IMR-90 (cell line): ENCODE measurements around the gene SMC4. TPM values are rescaled to one million over a fixed set of nuclear protein-coding genes. Genes with fewer than 3 reads are reported as not detected.

ENCODE experiments used
- ATAC-seq: fragments of 200-7000 bp; cut with Tn5 transposase; 2 replicates; pipeline ENCODE4 v1.9.1; 2020; ENCODE audit warnings: low read depth, mild to moderate bottlenecking, moderate library complexity
- BruUV-seq: library from RNA; stranded (reverse); fragments of 400-500 nt; replicated peaks from 2 replicates; lab custom pipeline; 2021; lab: Mats Ljungman, UMichigan
- CTCF ChIA-PET: fragments of 300-600 bp; formaldehyde crosslinking; extraction: SDS; loops from one replicate; lab custom pipeline; 2021; ENCODE audit warnings: antibody characterized with exemption; lab: Yijun Ruan, JAX
- POLR2A ChIA-PET: fragments of 300-600 bp; sonication (Branson Sonifier 250); formaldehyde crosslinking; loops from one replicate; lab custom pipeline; 2022; ENCODE audit warnings: antibody characterized with exemption; ENCODE audit not compliant: unreplicated experiment; lab: Charles Lee
- DNase-seq: peaks from one replicate; pipeline ENCODE4 v3.0.0; 2013
- H2AFZ ChIP-seq: replicated peaks from 2 replicates; pipeline ENCODE3; 2013; ENCODE audit warnings: low read length, mild to moderate bottlenecking; ENCODE audit not compliant: poor library complexity
- H2AK5ac ChIP-seq: 2 replicates; pipeline ENCODE4 v1.6.1; 2013; ENCODE audit warnings: low read depth, low read length, inconsistent platforms
- H2AK9ac ChIP-seq: replicated peaks from 2 replicates; pipeline ENCODE3; 2013; ENCODE audit warnings: mild to moderate bottlenecking, low read depth, low read length, moderate library complexity; ENCODE audit not compliant: poor library complexity
- H2BK120ac ChIP-seq: 2 replicates; pipeline ENCODE4 v1.6.1; 2013; ENCODE audit warnings: low read depth, low read length, inconsistent platforms
- H2BK15ac ChIP-seq: 3 replicates; pipeline ENCODE4 v1.6.1; 2013; ENCODE audit warnings: low read depth, low read length, inconsistent platforms
- H2BK20ac ChIP-seq: 2 replicates; pipeline ENCODE4 v1.6.1; 2013; ENCODE audit warnings: low read depth, mild to moderate bottlenecking, inconsistent platforms, low read length, moderate library complexity
- H2BK5ac ChIP-seq: 2 replicates; pipeline ENCODE4 v1.6.1; 2013; ENCODE audit warnings: mild to moderate bottlenecking, low read depth, low read length, inconsistent platforms; ENCODE audit not compliant: poor library complexity, severe bottlenecking
- H3K14ac ChIP-seq: replicated peaks from 2 replicates; pipeline ENCODE4 v1.6.1; 2013; ENCODE audit warnings: low read depth, low read length, inconsistent platforms
- H3K18ac ChIP-seq: 2 replicates; pipeline ENCODE4 v1.6.1; 2013; ENCODE audit warnings: low read depth, low read length, control low read depth
- H3K23ac ChIP-seq: 2 replicates; pipeline ENCODE4 v1.6.1; 2013; ENCODE audit warnings: low read depth, low read length, inconsistent platforms
- H3K27ac ChIP-seq: 2 replicates; pipeline ENCODE4 v1.5.1; 2013; ENCODE audit warnings: mild to moderate bottlenecking, control low read depth, low read length; ENCODE audit not compliant: insufficient read depth
- H3K27me3 ChIP-seq: 2 replicates; pipeline ENCODE4 v1.6.1; 2013; ENCODE audit warnings: low read length; ENCODE audit not compliant: control insufficient read depth, insufficient read depth
- H3K36me3 ChIP-seq: 2 replicates; pipeline ENCODE4 v1.6.1; 2013; ENCODE audit warnings: low read length, mixed read lengths; ENCODE audit not compliant: control insufficient read depth, insufficient read depth
- H3K4ac ChIP-seq: 2 replicates; pipeline ENCODE4 v1.6.1; 2013; ENCODE audit warnings: low read depth, low read length, inconsistent platforms
- H3K4me1 ChIP-seq: 2 replicates; pipeline ENCODE4 v1.6.1; 2013; ENCODE audit warnings: low read length, mixed read lengths; ENCODE audit not compliant: control insufficient read depth, insufficient read depth
- H3K4me2 ChIP-seq: 2 replicates; pipeline ENCODE4 v1.6.1; 2013; ENCODE audit warnings: low read depth, mild to moderate bottlenecking, control low read depth, low read length, moderate library complexity
- H3K4me3 ChIP-seq: 2 replicates; pipeline ENCODE4 v1.5.1; 2013; ENCODE audit warnings: low read depth, mild to moderate bottlenecking, control low read depth, low read length, moderate library complexity; ENCODE audit not compliant: insufficient read depth
- H3K56ac ChIP-seq: 2 replicates; pipeline ENCODE4 v1.6.1; 2013; ENCODE audit warnings: low read length, inconsistent platforms; ENCODE audit not compliant: insufficient read depth; ENCODE audit errors: extremely low read depth
- H3K79me1 ChIP-seq, 2 experiments: 2 replicates each; pipeline ENCODE4 v1.6.1; 2013; ENCODE audit warnings: low read length in 2 of 2, inconsistent platforms in 1 of 2, low read depth in 1 of 2
- H3K9ac ChIP-seq: 2 replicates; pipeline ENCODE4 v1.6.1; 2013; ENCODE audit warnings: low read depth, low read length, control low read depth
- H3K9me1 ChIP-seq: 2 replicates; pipeline ENCODE4 v1.6.1; 2013; ENCODE audit warnings: low read length, inconsistent platforms; ENCODE audit not compliant: insufficient read depth
- H3K9me3 ChIP-seq: 2 replicates; pipeline ENCODE4 v1.6.1; 2013; ENCODE audit warnings: low read length; ENCODE audit not compliant: control insufficient read depth, insufficient read depth
- H4K20me1 ChIP-seq: 2 replicates; pipeline ENCODE4 v1.6.1; 2013; ENCODE audit warnings: low read length, inconsistent platforms; ENCODE audit not compliant: insufficient read depth
- H4K5ac ChIP-seq: 2 replicates; pipeline ENCODE4 v1.6.1; 2013; ENCODE audit warnings: mild to moderate bottlenecking, low read depth, low read length, control low read depth
- H4K8ac ChIP-seq, 2 experiments: 2 replicates each; pipeline ENCODE4 v1.6.1; 2013; ENCODE audit warnings: low read depth in 2 of 2, low read length in 2 of 2, control low read depth in 1 of 2, inconsistent platforms in 1 of 2
- H4K91ac ChIP-seq: 2 replicates; pipeline ENCODE4 v1.6.1; 2013; ENCODE audit warnings: low read depth, low read length, inconsistent platforms; ENCODE audit not compliant: insufficient read depth
- BHLHE40 ChIP-seq: fragments of 150-350 bp; IDR thresholded peaks from 2 replicates; pipeline ENCODE4 v1.6.1; 2016; ENCODE audit warnings: mild to moderate bottlenecking, low read depth, low read length
- CHD1 ChIP-seq: IDR thresholded peaks from 2 replicates; pipeline ENCODE4 v1.6.1; 2012; ENCODE audit warnings: low read depth, low read length, improper control_type of control experiment
- FOS ChIP-seq: fragments of 150-350 bp; IDR thresholded peaks from 2 replicates; pipeline ENCODE4 v1.6.1; 2016; ENCODE audit warnings: low read depth, low read length
- MAFK ChIP-seq: IDR thresholded peaks from 2 replicates; pipeline ENCODE4 v1.6.1; 2012; ENCODE audit warnings: low read depth, low read length, improper control_type of control experiment
- POLR2A ChIP-seq: IDR thresholded peaks from 2 replicates; pipeline ENCODE4 v1.6.1; 2012; ENCODE audit warnings: mild to moderate bottlenecking, low read depth, low read length
- RAD21 ChIP-seq: IDR thresholded peaks from 2 replicates; pipeline ENCODE4 v1.6.1; 2012; ENCODE audit warnings: low read length, improper control_type of control experiment
- RCOR1 ChIP-seq: IDR thresholded peaks from 2 replicates; pipeline ENCODE4 v1.6.1; 2012; ENCODE audit warnings: mild to moderate bottlenecking, low read length, improper control_type of control experiment; ENCODE audit not compliant: insufficient replicate concordance
- SMC3 ChIP-seq: fragments of 150-350 bp; IDR thresholded peaks from 2 replicates; pipeline ENCODE4 v1.6.1; 2016; ENCODE audit warnings: low read depth, mild to moderate bottlenecking, antibody characterized with exemption, low read length, moderate library complexity
- WGBS, 2 experiments: methylation state at CpG; one replicate each; pipeline versions ENCODE4 v1.1.5 to v1.1.7; 2013; ENCODE audit warnings: missing lambda C conversion rate in 2 of 2; ENCODE audit not compliant: insufficient read length in 1 of 2; ENCODE audit errors: extremely low coverage in 2 of 2; 5-methylcytosine and 5-hydroxymethylcytosine counted together
- dilution Hi-C: fragments of 300-500 bp; cut with HindIII; formaldehyde crosslinking; loops from one replicate; pipeline ENCODE4 v1.14.3; 2018; ENCODE audit warnings: low sequenced_read_pairs; ENCODE audit not compliant: unreplicated experiment
- in situ Hi-C: fragments of 300-500 bp; cut with MboI; formaldehyde crosslinking; loops from 3 replicates; pipeline ENCODE4 v1.14.3; 2019; ENCODE audit warnings: low sequenced_read_pairs, inconsistent platforms, mixed read lengths
- intact Hi-C: fragments of 100-400 bp; cut with micrococcal nuclease; formaldehyde crosslinking; loops from 2 replicates; pipeline ENCODE4 v1.10.0; 2022
- polyA plus RNA-seq, 3 experiments: library from polyadenylated mRNA; depleted of rRNA; stranded (reverse); fragments of >200 nt; gene quantifications; 2 replicates each; pipeline ENCODE4 v1.2.3, GENCODE V29; 2012; ENCODE audit warnings: low replicate concordance in 1 of 3
- total RNA-seq: library from RNA; depleted of rRNA; stranded (reverse); fragments of >200 nt; gene quantifications from 2 replicates; pipeline ENCODE4 v1.2.3, GENCODE V29; 2012
- TF ChIP-seq, protein P1 (sequence below): conservative IDR thresholded peaks from 2 replicates; pipeline ENCODE4 v1.5.1; 2012; ENCODE audit warnings: mild to moderate bottlenecking, low read depth, low read length, improper control_type of control experiment
- TF ChIP-seq, protein P2 (sequence below): fragments of 150-350 bp; IDR thresholded peaks from 2 replicates; pipeline ENCODE4 v1.6.1; 2017; ENCODE audit warnings: mild to moderate bottlenecking, antibody characterized with exemption, low read length, low read depth

The SMC4 gene
- total and polyA plus RNA-seq, 2 of the 4 experiments (the other 2 are of a cell fraction): 48.8 to 50.1 TPM

- TF ChIP-seq POLR2A: no peak
- TF ChIP-seq CHD1: no peak
- TF ChIP-seq RCOR1: no peak
- no peak for TF ChIP-seq SMC3
- no peak for TF ChIP-seq RAD21
- no peak for TF ChIP-seq BHLHE40
- TF ChIP-seq, protein P1, sequence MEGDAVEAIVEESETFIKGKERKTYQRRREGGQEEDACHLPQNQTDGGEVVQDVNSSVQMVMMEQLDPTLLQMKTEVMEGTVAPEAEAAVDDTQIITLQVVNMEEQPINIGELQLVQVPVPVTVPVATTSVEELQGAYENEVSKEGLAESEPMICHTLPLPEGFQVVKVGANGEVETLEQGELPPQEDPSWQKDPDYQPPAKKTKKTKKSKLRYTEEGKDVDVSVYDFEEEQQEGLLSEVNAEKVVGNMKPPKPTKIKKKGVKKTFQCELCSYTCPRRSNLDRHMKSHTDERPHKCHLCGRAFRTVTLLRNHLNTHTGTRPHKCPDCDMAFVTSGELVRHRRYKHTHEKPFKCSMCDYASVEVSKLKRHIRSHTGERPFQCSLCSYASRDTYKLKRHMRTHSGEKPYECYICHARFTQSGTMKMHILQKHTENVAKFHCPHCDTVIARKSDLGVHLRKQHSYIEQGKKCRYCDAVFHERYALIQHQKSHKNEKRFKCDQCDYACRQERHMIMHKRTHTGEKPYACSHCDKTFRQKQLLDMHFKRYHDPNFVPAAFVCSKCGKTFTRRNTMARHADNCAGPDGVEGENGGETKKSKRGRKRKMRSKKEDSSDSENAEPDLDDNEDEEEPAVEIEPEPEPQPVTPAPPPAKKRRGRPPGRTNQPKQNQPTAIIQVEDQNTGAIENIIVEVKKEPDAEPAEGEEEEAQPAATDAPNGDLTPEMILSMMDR: no peak
- no peak for TF ChIP-seq MAFK
- no peak for TF ChIP-seq FOS
- TF ChIP-seq, protein P2, sequence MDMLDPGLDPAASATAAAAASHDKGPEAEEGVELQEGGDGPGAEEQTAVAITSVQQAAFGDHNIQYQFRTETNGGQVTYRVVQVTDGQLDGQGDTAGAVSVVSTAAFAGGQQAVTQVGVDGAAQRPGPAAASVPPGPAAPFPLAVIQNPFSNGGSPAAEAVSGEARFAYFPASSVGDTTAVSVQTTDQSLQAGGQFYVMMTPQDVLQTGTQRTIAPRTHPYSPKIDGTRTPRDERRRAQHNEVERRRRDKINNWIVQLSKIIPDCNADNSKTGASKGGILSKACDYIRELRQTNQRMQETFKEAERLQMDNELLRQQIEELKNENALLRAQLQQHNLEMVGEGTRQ: no peak
- no peaks in the 10 kb centered on the region for H3K36me3 ChIP-seq
- H3K27me3 ChIP-seq: no peaks in the 10 kb centered on the region
- H3K9ac ChIP-seq: no peak overlapping the region
- CTCF ChIA-PET: no interaction called here
- no peak overlapping the region for H3K18ac ChIP-seq
- 0 out of 2 replicates have a peak overlapping the region, but pooled peaks have one; percentile 16 for H3K4ac ChIP-seq
- POLR2A ChIA-PET: no interaction called here
- dilution Hi-C loops (no loop called here), intact Hi-C loops (no loop called here), in situ Hi-C loops (no loop called here)
- peaks cover 11% of the 10 kb centered on the region for H3K4me1 ChIP-seq
- 0 out of 2 replicates have a peak overlapping the region, but pooled peaks have one; percentile 11 for H2BK120ac ChIP-seq
- no peaks in the 10 kb centered on the region for H3K9me3 ChIP-seq
- H2AFZ ChIP-seq: no peak overlapping the region
- BruUV-seq: no TSS peak
- no peak for DNase-seq
- no peak for ATAC-seq
- H3K79me1 ChIP-seq: no peaks in the 10 kb centered on the region; a peak in 1 of 4 replicates
- H3K27ac ChIP-seq: no peak overlapping the region
- H2AK9ac ChIP-seq: peak overlapping the region; percentile 34
- H2BK20ac ChIP-seq: no peak overlapping the region
- no peak overlapping the region; the same call in 2 of the 3 replicates for H2BK15ac ChIP-seq
- H2BK5ac ChIP-seq: no peak overlapping the region
- H4K91ac ChIP-seq: no peak overlapping the region
- H3K56ac ChIP-seq: no peak overlapping the region
- 0 out of 2 replicates have a peak overlapping the region, but pooled peaks have one; percentile 30 for H3K14ac ChIP-seq
- H3K4me3 ChIP-seq: no peak overlapping the region
- H3K9me1 ChIP-seq: peaks cover 15% of the 10 kb centered on the region
- H4K20me1 ChIP-seq: no peaks in the 10 kb centered on the region
- H3K4me2 ChIP-seq: no peak overlapping the region
- H4K5ac ChIP-seq: no peak overlapping the region
- 91% methylated on average over 4 of the region's 10 CpGs; no CpG with 5 or more reads in 1 of the 2 experiments for WGBS, 2 experiments
- no peak overlapping the region for H2AK5ac ChIP-seq
- no peak overlapping the region for H4K8ac ChIP-seq
- no peak overlapping the region for H3K23ac ChIP-seq
Measured at GRCh38 chr3:160479376-160479775, 79.9 kb downstream of the SMC4 start.
